ENCODE measurements around the gene FAM120B. TPM values are rescaled to one million over a fixed set of nuclear protein-coding genes. Genes with fewer than 3 reads are reported as not detected.
"Not testable (repeated sequence)": the region's sequence is repeated elsewhere in the genome, so short reads cannot be mapped to it uniquely, and the experiment has no call there.

Gene FAM120B
- total RNA-seq, 2 donors from 2014 or later = 17.2 to 23.2 TPM

DNA sequence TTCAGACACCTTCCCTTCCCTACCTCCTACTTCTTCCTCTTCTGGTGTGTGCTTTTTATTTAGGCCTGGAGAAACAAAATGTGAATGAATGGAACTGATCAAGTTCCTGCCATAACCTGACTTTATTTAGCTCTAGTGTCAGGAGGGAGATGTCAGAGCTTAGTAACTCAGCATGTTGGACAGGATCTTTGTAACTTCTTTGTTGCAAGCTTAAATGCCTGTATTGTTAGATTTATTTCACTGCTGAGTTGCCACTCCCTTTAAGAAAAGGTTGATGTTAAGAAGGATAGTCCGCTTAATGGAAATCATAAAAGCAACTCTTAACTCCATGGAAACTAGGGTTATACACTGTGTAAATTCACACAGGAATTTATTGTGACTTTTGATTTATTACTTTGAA lies 2.2 kb downstream of the FAM120B start:
- Mint-ChIP-seq H3K27ac (peak overlapping the region; percentile 16), H3K4me1 (ENCODE audit: low read depth) (peaks cover 59% of the 10 kb centered on the region)

DNA sequence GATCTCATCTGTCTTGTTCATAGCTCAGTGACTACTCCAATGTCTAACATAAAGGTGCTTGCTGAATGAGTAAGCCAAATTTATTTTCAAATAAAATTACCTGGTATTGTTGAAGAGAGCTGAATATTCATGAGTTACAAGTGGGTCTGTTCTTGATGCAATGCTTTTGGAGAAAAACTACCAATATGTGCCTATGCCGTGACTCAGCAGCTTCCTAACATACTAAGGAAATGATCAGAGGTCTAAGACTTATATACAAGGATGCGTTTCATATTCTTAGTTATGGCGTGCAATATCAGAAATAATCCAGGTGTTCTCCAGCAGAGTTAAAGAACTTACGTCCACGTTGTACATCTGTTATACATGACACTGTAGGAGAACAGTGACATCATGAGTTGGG lies 5.1 kb downstream of the FAM120B start:
- peak overlapping the region; percentile 73 for H3K27ac Mint-ChIP-seq
- H3K9me3 Mint-ChIP-seq = no peaks in the 10 kb centered on the region
- ATAC-seq (replicated peaks in 1 of 2) = no peak
- H3K36me3 Mint-ChIP-seq (ENCODE audit: insufficient read depth in 2 of 2) = peaks cover 4 to 11% of the 10 kb centered on the region in 2 donors
- no peak overlapping the region for H3K4me3 Mint-ChIP-seq
- H3K4me1 Mint-ChIP-seq (ENCODE audit: low read depth) = peaks cover 67% of the 10 kb centered on the region
- H3K27me3 Mint-ChIP-seq (ENCODE audit: low read depth) = no peaks in the 10 kb centered on the region
- DNase-seq = no peak

More for the DNA sequence above, 2.2 kb downstream of the FAM120B start:
- DNase-seq (no peak), ATAC-seq (replicated peaks in 1 of 2) (no peak)
- Mint-ChIP-seq H3K4me3 (peak overlapping the region; percentile 96 to 98), H3K27me3 (ENCODE audit: low read depth) (peaks cover 6% of the 10 kb centered on the region), H3K36me3 (ENCODE audit: insufficient read depth in 2 of 2) (peaks cover 4 to 11% of the 10 kb centered on the region in 2 donors), H3K9me3 (no peaks in the 10 kb centered on the region)

- no peak for ATAC-seq (replicated peaks in 1 of 2)
- Mint-ChIP-seq H3K27ac (no peak overlapping the region), H3K4me3 (no peak overlapping the region), H3K27me3 (ENCODE audit: low read depth) (no peaks in the 10 kb centered on the region), H3K4me1 (ENCODE audit: low read depth) (peaks cover 58% of the 10 kb centered on the region), H3K36me3 (ENCODE audit: insufficient read depth in 2 of 2) (peaks cover 0 to 13% of the 10 kb centered on the region in 2 donors), H3K9me3 (no peaks in the 10 kb centered on the region)
- DNase-seq = no peak
These were observed 6.3 kb downstream of the FAM120B start for GRCh38 chr6:170312876-170313275.

DNA sequence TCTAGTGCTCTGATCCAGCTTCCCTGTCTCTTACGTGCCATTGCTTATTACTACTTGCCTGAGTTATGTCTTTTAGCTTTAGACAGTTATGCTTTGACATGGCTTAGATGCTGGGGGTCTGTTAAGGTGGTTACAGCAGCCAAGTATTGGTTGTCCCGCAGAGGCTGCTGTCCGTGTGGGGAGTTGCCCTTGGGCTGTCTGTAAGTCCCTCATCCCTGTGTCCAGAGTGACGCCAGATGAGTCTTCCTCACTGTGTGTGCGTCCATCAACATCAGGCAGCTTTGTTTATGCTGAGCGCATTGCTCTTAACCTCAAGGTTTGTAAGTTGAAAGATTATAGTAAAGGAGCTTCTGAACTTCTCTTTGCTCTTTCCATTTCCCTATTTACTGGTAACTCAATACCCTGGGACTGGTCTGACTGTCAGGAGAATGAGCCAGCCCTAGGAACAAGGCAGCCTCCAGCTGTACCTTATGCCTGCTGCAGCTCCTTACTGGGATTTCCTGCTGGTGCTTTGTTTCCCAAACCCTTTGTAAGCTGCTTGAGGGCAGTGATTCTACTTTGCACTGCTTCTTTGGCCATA lies 7.2 kb downstream of the FAM120B start:
- Mint-ChIP-seq H3K27me3 (ENCODE audit: low read depth) (no peaks in the 10 kb centered on the region), H3K9me3 (no peaks in the 10 kb centered on the region), H3K36me3 (ENCODE audit: insufficient read depth in 2 of 2) (peaks cover 0 to 15% of the 10 kb centered on the region in 2 donors), H3K27ac (no peak overlapping the region), H3K4me3 (no peak overlapping the region), H3K4me1 (ENCODE audit: low read depth) (peaks cover 49% of the 10 kb centered on the region)
- DNase-seq = no peak
- ATAC-seq (replicated peaks in 1 of 2) = no peak

DNA sequence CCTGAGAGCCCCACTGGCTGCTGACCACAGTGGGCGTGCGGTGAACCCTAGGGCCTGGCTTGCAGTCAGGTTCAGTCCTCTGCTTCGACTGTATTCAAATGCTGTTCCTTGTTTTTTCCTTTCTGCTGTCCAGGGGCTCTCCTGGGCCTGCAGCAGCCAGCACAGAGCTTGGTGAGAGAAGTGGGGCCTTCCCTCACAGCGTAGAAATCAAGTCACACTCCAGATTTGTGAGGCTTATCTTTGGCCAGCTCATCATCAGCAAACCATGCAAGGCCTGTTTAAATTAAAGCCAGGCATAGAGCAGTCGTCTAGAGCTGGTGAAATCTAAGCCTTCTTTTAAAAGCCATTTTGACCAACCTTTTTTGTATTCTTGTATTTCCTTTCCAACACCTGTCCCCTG lies 8.4 kb downstream of the FAM120B start:
- Mint-ChIP-seq H3K36me3 (ENCODE audit: insufficient read depth in 2 of 2) (peaks cover 0 to 23% of the 10 kb centered on the region in 2 donors), H3K4me1 (ENCODE audit: low read depth) (peaks cover 43% of the 10 kb centered on the region), H3K27ac (no peak overlapping the region), H3K4me3 (no peak overlapping the region), H3K27me3 (ENCODE audit: low read depth) (no peaks in the 10 kb centered on the region), H3K9me3 (no peaks in the 10 kb centered on the region)
- DNase-seq (no peak), ATAC-seq (replicated peaks in 1 of 2) (no peak)

DNA sequence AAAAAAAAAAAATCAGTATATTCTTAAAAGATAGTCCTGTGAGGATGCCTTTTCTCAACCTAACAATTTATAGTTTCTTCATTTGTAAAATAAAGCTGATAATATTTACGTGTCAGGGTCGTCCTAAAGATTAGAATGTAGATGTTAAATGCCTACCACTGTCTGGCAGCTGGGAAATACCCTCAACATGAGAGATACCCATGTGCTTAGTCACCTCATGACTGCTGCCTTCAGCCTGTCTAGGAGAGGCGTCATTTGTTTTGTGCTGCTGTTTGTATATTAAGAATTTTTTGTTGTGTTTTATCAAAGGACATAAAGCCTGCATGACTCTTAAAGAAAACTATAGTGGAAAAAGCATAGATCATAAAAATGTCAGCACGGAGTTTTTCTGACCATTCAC lies 9.5 kb downstream of the FAM120B start:
- ATAC-seq (replicated peaks in 1 of 2) = peak; percentile 69 to 89
- Mint-ChIP-seq H3K4me1 (ENCODE audit: low read depth) (peaks cover 32% of the 10 kb centered on the region), H3K27me3 (ENCODE audit: low read depth) (no peaks in the 10 kb centered on the region), H3K27ac (no peak overlapping the region), H3K9me3 (no peaks in the 10 kb centered on the region), H3K4me3 (no peak overlapping the region), H3K36me3 (ENCODE audit: insufficient read depth in 2 of 2) (peaks cover 6 to 28% of the 10 kb centered on the region in 2 donors)
- DNase-seq = no peak

GRCh38 chr6:170317076-170317475 lies 10.5 kb downstream of the FAM120B start:
- Mint-ChIP-seq H3K4me3 (no peak overlapping the region), H3K9me3 (no peaks in the 10 kb centered on the region), H3K4me1 (ENCODE audit: low read depth) (peaks cover 29% of the 10 kb centered on the region), H3K36me3 (ENCODE audit: insufficient read depth in 2 of 2) (peaks cover 6 to 28% of the 10 kb centered on the region in 2 donors), H3K27ac (peak overlapping the region; percentile 85), H3K27me3 (ENCODE audit: low read depth) (no peaks in the 10 kb centered on the region)
- ATAC-seq (replicated peaks in 1 of 2) = no peak
- no peak for DNase-seq

DNA sequence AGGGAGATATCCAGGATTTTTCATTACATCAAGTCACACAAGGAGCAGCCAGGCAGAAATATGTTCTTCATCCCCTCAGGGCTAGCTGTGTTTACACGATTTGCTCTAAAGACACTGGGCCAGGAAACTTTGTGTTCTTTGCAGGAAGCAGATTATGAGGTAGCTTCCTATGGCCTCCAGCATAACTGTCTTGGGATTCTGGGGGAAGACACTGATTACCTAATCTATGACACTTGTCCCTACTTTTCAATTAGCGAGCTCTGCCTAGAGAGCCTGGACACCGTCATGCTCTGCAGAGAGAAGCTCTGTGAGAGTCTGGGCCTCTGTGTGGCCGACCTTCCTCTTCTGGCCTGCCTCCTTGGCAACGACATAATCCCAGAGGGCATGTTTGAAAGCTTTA lies 11.2 kb downstream of the FAM120B start:
- no peak for DNase-seq
- no peak for ATAC-seq (replicated peaks in 1 of 2)
- Mint-ChIP-seq H3K9me3 (no peaks in the 10 kb centered on the region), H3K27ac (peak overlapping the region; percentile 35), H3K36me3 (ENCODE audit: insufficient read depth in 2 of 2) (peaks cover 9 to 34% of the 10 kb centered on the region in 2 donors), H3K4me3 (no peak overlapping the region), H3K27me3 (ENCODE audit: low read depth) (no peaks in the 10 kb centered on the region), H3K4me1 (ENCODE audit: low read depth) (peaks cover 31% of the 10 kb centered on the region)

- H3K4me1 Mint-ChIP-seq (ENCODE audit: low read depth) = peaks cover 11% of the 10 kb centered on the region
- no peak overlapping the region for H3K4me3 Mint-ChIP-seq
- peak overlapping the region; percentile 45 for H3K27ac Mint-ChIP-seq
- no peaks in the 10 kb centered on the region for H3K27me3 Mint-ChIP-seq (ENCODE audit: low read depth)
- no peaks in the 10 kb centered on the region for H3K9me3 Mint-ChIP-seq
- no peak for ATAC-seq (replicated peaks in 1 of 2)
- peaks cover 8 to 24% of the 10 kb centered on the region in 2 donors for H3K36me3 Mint-ChIP-seq (ENCODE audit: insufficient read depth in 2 of 2)
- no peak for DNase-seq
These were observed 22.8 kb downstream of the FAM120B start for GRCh38 chr6:170329321-170329720.

GRCh38 chr6:170335199-170335598 lies 28.6 kb downstream of the FAM120B start:
- not testable (repeated sequence) for ATAC-seq (replicated peaks in 1 of 2); H3K27me3 Mint-ChIP-seq (ENCODE audit: low read depth)
- H3K36me3 Mint-ChIP-seq (ENCODE audit: insufficient read depth in 2 of 2) = peaks cover 8 to 31% of the 10 kb centered on the region in 2 donors

DNA sequence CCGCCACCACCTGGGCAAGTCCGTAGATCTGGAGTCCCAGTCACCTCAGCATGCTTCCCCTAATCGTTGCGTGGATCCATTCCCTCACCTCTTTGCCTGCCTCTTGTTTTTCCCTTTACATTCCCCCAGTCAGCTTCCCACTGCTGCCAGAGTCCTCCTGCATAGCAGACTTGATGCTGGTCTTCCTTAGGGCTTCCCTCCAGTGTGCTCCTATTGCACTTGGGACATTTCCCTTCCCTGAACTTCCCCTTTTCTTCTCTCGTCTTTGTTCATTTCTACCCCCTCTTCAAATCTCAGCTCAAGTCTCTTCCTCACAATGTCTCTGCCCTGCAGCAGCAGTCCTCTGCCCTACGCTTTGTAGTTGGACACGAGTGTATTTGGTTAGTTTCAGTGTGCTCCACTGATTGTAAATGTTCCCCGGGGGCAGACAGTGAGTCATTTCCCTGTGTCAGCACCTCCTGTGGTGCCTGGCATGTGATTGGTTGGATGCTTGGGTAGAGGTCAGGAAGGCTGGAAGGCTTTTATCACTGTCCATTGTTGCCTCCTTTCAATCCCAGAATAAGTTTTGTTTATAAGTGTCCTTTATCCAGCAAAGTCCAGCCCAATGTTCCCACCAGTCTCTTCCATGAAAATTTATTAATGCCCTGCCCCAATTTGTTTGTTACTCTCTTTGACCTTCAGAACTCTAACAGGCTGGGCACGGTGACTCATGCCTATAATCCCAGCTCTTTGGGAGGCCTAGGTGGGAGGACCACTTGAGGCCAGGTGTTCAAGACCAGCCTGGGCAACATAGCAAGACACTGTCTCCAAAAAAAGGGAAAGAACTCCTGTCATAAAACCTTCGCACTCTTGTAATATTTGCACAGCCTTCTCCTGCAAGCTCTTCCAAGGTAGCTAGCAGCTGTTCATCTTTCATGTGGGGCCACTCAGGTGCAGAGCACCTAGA lies 38.3 kb downstream of the FAM120B start:
- peak overlapping the region; percentile 31 for H3K27ac Mint-ChIP-seq
- H3K4me3 Mint-ChIP-seq = peak overlapping the region; percentile 20 to 70
- H3K4me1 Mint-ChIP-seq (ENCODE audit: low read depth) = peaks cover 42% of the 10 kb centered on the region
- H3K9me3 Mint-ChIP-seq = no peaks in the 10 kb centered on the region
- no peaks in the 10 kb centered on the region for H3K27me3 Mint-ChIP-seq (ENCODE audit: low read depth)
- ATAC-seq (replicated peaks in 1 of 2) (peak; percentile 50 to 52), DNase-seq (peak; percentile 15 to 24)
- peaks cover 10 to 19% of the 10 kb centered on the region in 2 donors for H3K36me3 Mint-ChIP-seq (ENCODE audit: insufficient read depth in 2 of 2)

More at GRCh38 chr6:170335199-170335598, 28.6 kb downstream of the FAM120B start:
- H3K9me3 Mint-ChIP-seq, DNase-seq, H3K4me3 Mint-ChIP-seq, H3K27ac Mint-ChIP-seq: not testable (repeated sequence)
- peaks cover 22% of the 10 kb centered on the region for H3K4me1 Mint-ChIP-seq (ENCODE audit: low read depth)

- H3K9me3 Mint-ChIP-seq = no peaks in the 10 kb centered on the region
These were observed 39.1 kb downstream of the FAM120B start for GRCh38 chr6:170345662-170346061.

GRCh38 chr6:170346649-170347048 lies 40.1 kb downstream of the FAM120B start:
- peak overlapping the region; percentile 92 for H3K27ac Mint-ChIP-seq
- H3K4me3 Mint-ChIP-seq = peak overlapping the region; percentile 53 to 82
- no peaks in the 10 kb centered on the region for H3K27me3 Mint-ChIP-seq (ENCODE audit: low read depth)
- H3K4me1 Mint-ChIP-seq (ENCODE audit: low read depth) = peaks cover 42% of the 10 kb centered on the region
- DNase-seq (no peak), ATAC-seq (replicated peaks in 1 of 2) (peak; percentile 61 to 68)
- peaks cover 6 to 7% of the 10 kb centered on the region in 2 donors for H3K9me3 Mint-ChIP-seq
- H3K36me3 Mint-ChIP-seq (ENCODE audit: insufficient read depth in 2 of 2) = peaks cover 23 to 35% of the 10 kb centered on the region in 2 donors

More at GRCh38 chr6:170345662-170346061, 39.1 kb downstream of the FAM120B start:
- H3K36me3 Mint-ChIP-seq (ENCODE audit: insufficient read depth in 2 of 2) = peaks cover 14 to 25% of the 10 kb centered on the region in 2 donors
- peaks cover 42% of the 10 kb centered on the region for H3K4me1 Mint-ChIP-seq (ENCODE audit: low read depth)
- peak overlapping the region; percentile 20 to 70 for H3K4me3 Mint-ChIP-seq
- peak overlapping the region; percentile 31 for H3K27ac Mint-ChIP-seq
- peak; percentile 78 to 84 for ATAC-seq (replicated peaks in 1 of 2)
- DNase-seq = peak; percentile 29 to 48
- H3K27me3 Mint-ChIP-seq (ENCODE audit: low read depth) = no peaks in the 10 kb centered on the region
